NCI-H345 (cell line): ENCODE data around the gene PSKH1.
"Not testable (repeated sequence)": the region's sequence is repeated elsewhere in the genome, so short reads cannot be mapped to it uniquely, and the experiment has no call there.

Experiments
- DNase-seq: peaks from one replicate; lab custom pipeline; 2025; lab: John Stamatoyannopoulos, UW

PSKH1 gene

DNA sequence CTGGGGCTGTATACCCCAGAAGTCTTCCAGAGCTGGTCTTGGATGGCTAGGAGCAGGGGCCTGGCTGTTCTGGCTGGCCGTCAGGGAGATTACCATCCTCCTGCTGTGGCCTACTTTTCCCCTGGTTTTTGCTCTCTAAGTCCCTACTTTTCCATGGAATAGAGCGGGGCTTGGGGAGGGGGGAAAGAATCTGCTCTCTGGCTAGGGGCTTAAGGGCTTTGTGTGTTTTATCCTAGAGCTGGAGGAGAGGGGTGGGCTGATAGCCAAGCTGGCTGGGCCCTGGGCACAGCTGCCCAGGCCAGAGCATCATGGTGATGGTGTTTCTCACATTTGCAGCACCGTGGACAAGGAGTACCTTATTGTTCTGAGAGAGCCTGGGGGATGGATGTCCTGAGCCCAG lies 4.7 kb upstream of the PSKH1 start:
- DNase-seq, result no peak

- DNase-seq, result no peak
These were observed 679 bp upstream of the PSKH1 start for GRCh38 chr16:67892375-67892774.

GRCh38 chr16:67893743-67894399 lies 817 bp downstream of the PSKH1 start:
- DNase-seq, result no peak

DNA sequence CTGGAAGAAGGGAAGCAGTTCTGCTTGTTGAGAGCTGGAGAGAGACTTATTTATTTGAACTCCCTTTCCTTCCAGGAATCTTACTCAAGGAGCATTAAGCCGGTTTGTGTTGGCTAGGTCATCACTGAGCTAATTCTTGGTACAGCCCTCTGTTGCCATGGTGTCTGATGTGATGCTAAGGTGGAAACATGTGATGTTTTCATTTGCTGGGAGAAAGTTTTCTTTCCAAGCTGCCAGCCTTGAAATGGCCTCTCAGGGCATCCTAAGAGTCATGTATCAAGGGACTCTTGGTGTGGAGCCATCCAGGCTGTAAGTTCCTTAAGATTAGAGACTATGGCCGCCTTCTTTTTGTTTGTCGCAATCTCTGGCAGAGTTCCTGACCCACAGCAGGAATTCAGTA lies 4.2 kb downstream of the PSKH1 start:
- DNase-seq, result no peak

- no peak for DNase-seq
These were observed 8.7 kb downstream of the PSKH1 start for GRCh38 chr16:67901734-67902133.

- DNase-seq, result no peak
These were observed 9.8 kb downstream of the PSKH1 start for GRCh38 chr16:67902831-67903230.

- DNase-seq, result no peak
These were observed 14.5 kb downstream of the PSKH1 start for GRCh38 chr16:67907397-67908180.

GRCh38 chr16:67909056-67909742 lies 16.1 kb downstream of the PSKH1 start:
- no peak for DNase-seq

GRCh38 chr16:67910158-67910557 lies 17.1 kb downstream of the PSKH1 start:
- DNase-seq, result peak; percentile 50

- no peak for DNase-seq
These were observed 21.9 kb downstream of the PSKH1 start for GRCh38 chr16:67914758-67915495.

DNA sequence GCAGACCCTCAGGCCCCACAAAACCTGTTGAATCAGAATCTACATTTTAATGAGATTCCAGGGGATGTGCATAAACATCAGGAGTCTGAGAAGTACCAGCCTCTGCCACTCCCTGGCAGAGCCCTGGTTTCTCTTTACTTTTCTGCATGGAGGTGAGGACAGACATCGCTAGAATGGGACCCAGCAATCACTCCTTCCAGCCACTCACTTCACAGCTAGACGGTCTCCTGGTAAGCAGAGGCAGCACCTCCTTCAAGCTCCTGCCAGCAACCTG lies 22.4 kb downstream of the PSKH1 start:
- not testable (repeated sequence) for DNase-seq

- no peak for DNase-seq
These were observed 23.0 kb downstream of the PSKH1 start for GRCh38 chr16:67915831-67916723.

GRCh38 chr16:67917140-67917851 lies 24.2 kb downstream of the PSKH1 start:
- no peak for DNase-seq

DNA sequence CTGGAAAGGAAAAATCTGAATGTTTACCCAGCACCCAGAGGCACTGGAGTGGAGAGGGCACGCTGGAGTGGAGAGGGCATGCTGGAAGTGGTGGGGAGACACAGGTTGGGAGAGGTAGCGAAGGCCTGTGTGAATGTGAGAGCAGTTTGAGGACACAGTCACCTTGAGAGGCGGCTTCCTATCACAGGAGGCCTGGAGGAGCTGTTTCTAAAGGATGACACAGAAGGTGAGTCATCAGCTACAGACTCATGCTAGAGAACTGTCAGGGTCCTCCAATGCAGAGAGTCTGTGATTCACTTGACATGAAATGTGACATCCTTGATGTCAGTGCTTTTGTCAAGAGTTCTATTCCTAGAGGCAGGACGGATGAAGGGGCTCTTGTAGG lies 24.8 kb downstream of the PSKH1 start:
- DNase-seq, result peak; percentile 17

GRCh38 chr16:67919622-67920221 lies 26.7 kb downstream of the PSKH1 start:
- DNase-seq, result peak; percentile 44

DNA sequence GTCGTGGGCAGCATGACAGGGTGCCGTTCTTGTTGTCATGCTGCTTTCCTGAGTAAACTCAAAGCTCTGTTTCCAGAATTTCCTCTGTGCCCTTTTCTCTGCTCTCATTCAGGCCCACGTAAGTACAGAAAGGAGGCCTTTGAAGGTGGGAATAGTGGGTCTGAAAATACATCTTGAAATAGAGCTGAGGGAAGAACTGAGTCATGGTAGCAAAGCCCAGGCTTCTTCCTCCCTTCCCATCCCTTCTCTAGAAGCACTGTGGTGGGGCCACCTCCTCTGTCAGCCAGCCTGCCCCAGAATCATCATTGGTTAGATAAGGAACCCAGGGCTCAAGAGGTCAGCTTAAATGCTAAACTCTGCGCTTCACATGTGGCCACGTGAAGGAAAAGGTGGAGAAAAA lies 29.2 kb downstream of the PSKH1 start:
- DNase-seq, result no peak

- DNase-seq, result peak; percentile 89
These were observed 29.7 kb downstream of the PSKH1 start for GRCh38 chr16:67922740-67923139.

- DNase-seq, result peak; percentile 82
These were observed 30.5 kb downstream of the PSKH1 start for GRCh38 chr16:67923414-67924116.

- no peak for DNase-seq
These were observed 31.3 kb downstream of the PSKH1 start for GRCh38 chr16:67924140-67924906.
